Naive thymus-derived CD4-positive, alpha-beta T cell (primary cell): ENCODE data around the gene RALGPS1. TPM values are rescaled to one million over a fixed set of nuclear protein-coding genes. Genes with fewer than 3 reads are reported as not detected.
A peak's percentile ranks its signal among the peaks of the same experiment; 100 is the strongest.

Experiments used
- ATAC-seq: fragments of 150-1000 bp; cut with Tn5 transposase; 2 replicates; pipeline ENCODE4 v1.10.0; 2021; ENCODE audit warnings: mild to moderate bottlenecking, moderate library complexity
- CTCF ChIA-PET: fragments of 350-600 bp; sonication (Branson Sonifier 250); formaldehyde crosslinking; loops from one replicate; lab custom pipeline; 2021; ENCODE audit warnings: antibody characterized with exemption; lab: Charles Lee
- POLR2A ChIA-PET: fragments of 350-600 bp; sonication (Branson Sonifier 250); formaldehyde crosslinking; loops from one replicate; lab custom pipeline; 2021; ENCODE audit warnings: antibody characterized with exemption, inconsistent platforms; lab: Charles Lee
- DNase-seq, 9 donors: peaks; one replicate each; pipeline versions ENCODE4 v3.0.0 to v3.0.0-alpha.2; 2020 to 2022; ENCODE audit warnings: mixed read lengths in 1 of 9
- H3K27ac ChIP-seq: one replicate; pipeline ENCODE4 v1.7.0; 2013; ENCODE audit warnings: mild to moderate bottlenecking, low read depth, low read length, moderate library complexity
- H3K27me3 ChIP-seq, 2 donors: one replicate each; pipeline ENCODE4 v1.7.0; 2013; ENCODE audit warnings: low read length in 2 of 2, mild to moderate bottlenecking in 2 of 2, moderate library complexity in 2 of 2; ENCODE audit not compliant: control insufficient read depth in 2 of 2, insufficient read depth in 2 of 2
- H3K36me3 ChIP-seq, 3 experiments: 1 replicate in 2 of 3; 2 replicates in 1 of 3; pipeline ENCODE4 v1.7.0; 2013; ENCODE audit warnings: low read length in 3 of 3, mild to moderate bottlenecking in 3 of 3, moderate library complexity in 1 of 3; ENCODE audit not compliant: insufficient read depth in 3 of 3, control insufficient read depth in 2 of 3
- H3K4me1 ChIP-seq, 2 donors: one replicate each; pipeline ENCODE4 v1.7.0; 2013; ENCODE audit warnings: low read length in 2 of 2, mild to moderate bottlenecking in 2 of 2, moderate library complexity in 1 of 2; ENCODE audit not compliant: control insufficient read depth in 2 of 2, insufficient read depth in 2 of 2
- H3K4me3 ChIP-seq: 2 replicates; pipeline ENCODE4 v1.7.0; 2013; ENCODE audit warnings: mild to moderate bottlenecking, low read length
- H3K9me3 ChIP-seq, 3 experiments: 1 replicate in 2 of 3; 2 replicates in 1 of 3; pipeline ENCODE4 v1.7.0; 2013; ENCODE audit warnings: low read length in 3 of 3; ENCODE audit not compliant: control insufficient read depth in 2 of 3
- H3K27ac Mint-ChIP-seq, 9 donors: one replicate each; pipeline ENCODE4 v1.8.0; 2020 to 2022; ENCODE audit warnings: mixed read lengths in 9 of 9, mild to moderate bottlenecking in 8 of 9, moderate library complexity in 5 of 9, inconsistent platforms in 2 of 9
- H3K27me3 Mint-ChIP-seq, 5 donors: one replicate each; pipeline ENCODE4 v1.8.0; 2021 to 2022; ENCODE audit warnings: mixed read lengths in 5 of 5, mild to moderate bottlenecking in 1 of 5
- H3K36me3 Mint-ChIP-seq, 5 donors: one replicate each; pipeline ENCODE4 v1.8.0; 2020 to 2022; ENCODE audit warnings: mixed read lengths in 5 of 5, mild to moderate bottlenecking in 3 of 5, inconsistent platforms in 1 of 5
- H3K4me1 Mint-ChIP-seq, 7 donors: one replicate each; pipeline ENCODE4 v1.8.0; 2020 to 2022; ENCODE audit warnings: mixed read lengths in 7 of 7, mild to moderate bottlenecking in 3 of 7, inconsistent platforms in 1 of 7
- H3K4me3 Mint-ChIP-seq, 10 donors: one replicate each; pipeline ENCODE4 v1.8.0; 2020 to 2022; ENCODE audit warnings: mild to moderate bottlenecking in 10 of 10, mixed read lengths in 10 of 10, moderate library complexity in 6 of 10, inconsistent platforms in 2 of 10
- H3K9me3 Mint-ChIP-seq, 11 donors: one replicate each; pipeline ENCODE4 v1.8.0; 2020 to 2022; ENCODE audit warnings: mixed read lengths in 11 of 11, mild to moderate bottlenecking in 4 of 11, inconsistent platforms in 1 of 11, moderate library complexity in 1 of 11
- intact Hi-C, 2 donors: fragments of 100-400 bp; cut with micrococcal nuclease; formaldehyde crosslinking; loops; one replicate each; pipeline ENCODE4 v1.15.1; 2023
- polyA plus RNA-seq, 2 donors: library from polyadenylated mRNA; unstranded; fragments of 300-500 nt; fragmentation: Illumina TruSeq; gene quantifications; one replicate each; pipeline ENCODE4 v1.2.3, GENCODE V29; 2021
- total RNA-seq, 6 experiments: library from RNA in 5 of 6; stranded (reverse) in 5 of 6; gene quantifications; 1 replicate in 5 of 6; 2 replicates in 1 of 6; pipeline ENCODE4 v1.2.3 and lab custom pipeline; 2021 to 2026

Gene RALGPS1
- total and polyA plus RNA-seq, 7 experiments from 2014 or later: 1.0 to 8.3 (median 4.1) TPM

GRCh38 chr9:126965077-126965476 lies 50.5 kb downstream of the RALGPS1 start:
- Mint-ChIP-seq H3K27me3 (peaks cover 10 to 30% (median 28%) of the 10 kb centered on the region in 5 donors), H3K36me3 (peaks cover 0 to 13% (median 5%) of the 10 kb centered on the region in 5 donors), H3K4me1 (peaks cover 4 to 7% (median 5%) of the 10 kb centered on the region in 7 donors), H3K27ac (no peak overlapping the region), H3K9me3 (no peaks in the 10 kb centered on the region), H3K4me3 (no peak overlapping the region)
- Histone ChIP-seq H3K4me3 (no peak overlapping the region), H3K4me1 (no peaks in the 10 kb centered on the region), H3K27ac (no peak overlapping the region), H3K9me3 (no peaks in the 10 kb centered on the region), H3K36me3 (no peaks in the 10 kb centered on the region), H3K27me3 (no peaks in the 10 kb centered on the region)
- ATAC-seq (no peak), DNase-seq (no peak)
- ChIA-PET CTCF (interaction anchor here (0.6 to 3.4 kb wide), 9 partner anchors 21 to 685 kb away, joined by 3 to 19 read pairs (median 4); no protein-coding TSS in a partner anchor), POLR2A (interaction anchor here (0.9 kb wide), 1 partner anchor 21 kb away, joined by 3 read pairs; no protein-coding TSS in a partner anchor)
- intact Hi-C loops: loop anchor here (1.0 kb wide), 2 partner anchors 25 to 234 kb away; no protein-coding TSS in a partner anchor

- CTCF ChIA-PET: interaction anchor here (0.8 to 3.4 kb wide), 8 partner anchors 20 to 236 kb away, joined by 3 to 19 read pairs (median 6); no protein-coding TSS in a partner anchor
These were observed 51.2 kb downstream of the RALGPS1 start for GRCh38 chr9:126965541-126966428.

GRCh38 chr9:126971261-126971660 lies 56.7 kb downstream of the RALGPS1 start:
- DNase-seq (no peak), ATAC-seq (no peak)
- Histone ChIP-seq H3K36me3 (no peaks in the 10 kb centered on the region), H3K4me1 (no peaks in the 10 kb centered on the region), H3K27ac (no peak overlapping the region), H3K27me3 (peaks cover 0 to 2% of the 10 kb centered on the region in 2 donors), H3K9me3 (no peaks in the 10 kb centered on the region), H3K4me3 (no peak overlapping the region)
- ChIA-PET POLR2A (no interaction called here), CTCF (no interaction called here)
- Mint-ChIP-seq H3K27ac (no peak overlapping the region), H3K36me3 (peaks cover 3 to 10% (median 8%) of the 10 kb centered on the region in 5 donors), H3K27me3 (peaks cover 14 to 39% (median 32%) of the 10 kb centered on the region in 5 donors), H3K4me3 (no peak overlapping the region), H3K4me1 (peaks cover 0 to 9% (median 5%) of the 10 kb centered on the region in 7 donors), H3K9me3 (no peaks in the 10 kb centered on the region)
- intact Hi-C loops: no loop called here

More at GRCh38 chr9:126965541-126966428, 51.2 kb downstream of the RALGPS1 start:
- H3K27me3 Mint-ChIP-seq: peaks cover 14 to 30% (median 25%) of the 10 kb centered on the region in 5 donors
- Histone ChIP-seq H3K4me3 (no peak overlapping the region), H3K9me3 (no peaks in the 10 kb centered on the region), H3K36me3 (no peaks in the 10 kb centered on the region), H3K27me3 (no peaks in the 10 kb centered on the region), H3K27ac (no peak overlapping the region), H3K4me1 (no peaks in the 10 kb centered on the region)
- ATAC-seq (peak; percentile 76), DNase-seq (peak in 8 of 9 donors; percentile 18 to 60 (median 46))
- H3K4me1 Mint-ChIP-seq: peaks cover 2 to 12% (median 7%) of the 10 kb centered on the region in 7 donors
- intact Hi-C loops: loop anchor here (1.0 kb wide), 2 partner anchors 25 to 234 kb away; no protein-coding TSS in a partner anchor
- POLR2A ChIA-PET: interaction anchor here (0.9 kb wide), 1 partner anchor 21 kb away, joined by 3 read pairs; no protein-coding TSS in a partner anchor
- H3K36me3 Mint-ChIP-seq: peaks cover 0 to 14% (median 5%) of the 10 kb centered on the region in 5 donors
- no peak overlapping the region for H3K27ac Mint-ChIP-seq
- H3K9me3 Mint-ChIP-seq: no peaks in the 10 kb centered on the region
- no peak overlapping the region for H3K4me3 Mint-ChIP-seq

GRCh38 chr9:126973651-126974529 lies 59.3 kb downstream of the RALGPS1 start:
- CTCF ChIA-PET: no interaction called here

GRCh38 chr9:126974594-126974993 lies 60.0 kb downstream of the RALGPS1 start:
- Histone ChIP-seq H3K27ac (no peak overlapping the region), H3K4me3 (no peak overlapping the region), H3K4me1 (no peaks in the 10 kb centered on the region), H3K9me3 (no peaks in the 10 kb centered on the region), H3K36me3 (no peaks in the 10 kb centered on the region), H3K27me3 (peaks cover 0 to 3% of the 10 kb centered on the region in 2 donors)
- no peaks in the 10 kb centered on the region for H3K9me3 Mint-ChIP-seq
- DNase-seq (no peak), ATAC-seq (no peak)
- no peak overlapping the region for H3K27ac Mint-ChIP-seq
- intact Hi-C loops: no loop called here
- H3K4me1 Mint-ChIP-seq: peaks cover 2 to 9% (median 5%) of the 10 kb centered on the region in 7 donors
- no peak overlapping the region for H3K4me3 Mint-ChIP-seq
- H3K27me3 Mint-ChIP-seq: peaks cover 17 to 60% (median 33%) of the 10 kb centered on the region in 5 donors
- ChIA-PET POLR2A (no interaction called here), CTCF (no interaction called here)
- peaks cover 0 to 11% (median 8%) of the 10 kb centered on the region in 5 donors for H3K36me3 Mint-ChIP-seq

More at GRCh38 chr9:126973651-126974529, 59.3 kb downstream of the RALGPS1 start:
- H3K27ac ChIP-seq: no peak overlapping the region
- Mint-ChIP-seq H3K9me3 (no peaks in the 10 kb centered on the region), H3K27me3 (peaks cover 11 to 54% (median 33%) of the 10 kb centered on the region in 5 donors), H3K4me1 (peaks cover 2 to 9% (median 3%) of the 10 kb centered on the region in 7 donors), H3K4me3 (no peak overlapping the region), H3K27ac (no peak overlapping the region), H3K36me3 (peaks cover 0 to 11% (median 8%) of the 10 kb centered on the region in 5 donors)
- no peaks in the 10 kb centered on the region for H3K9me3 ChIP-seq
- intact Hi-C loops: no loop called here
- POLR2A ChIA-PET: interaction anchor here (0.6 kb wide), 1 partner anchor 111 kb away, joined by 3 read pairs; no protein-coding TSS in a partner anchor
- H3K36me3 ChIP-seq: no peaks in the 10 kb centered on the region
- H3K4me1 ChIP-seq: no peaks in the 10 kb centered on the region
- DNase-seq (no peak), ATAC-seq (no peak)
- peaks cover 0 to 3% of the 10 kb centered on the region in 2 donors for H3K27me3 ChIP-seq
- H3K4me3 ChIP-seq: no peak overlapping the region
